GM18526 (cell line): ENCODE results near the gene EIF2AK2.

Experiments
- POLR2A ChIP-seq: IDR thresholded peaks from 3 replicates; pipeline ENCODE4 v1.6.1; 2011; ENCODE audit not compliant: insufficient read length; ENCODE audit errors: extremely low read depth

The EIF2AK2 gene

GRCh38 chr2:37181726-37182684 is 25.2 kb upstream of the EIF2AK2 start:
- no peak for TF ChIP-seq POLR2A

- no peak for TF ChIP-seq POLR2A
Observed at GRCh38 chr2:37180640-37181039, 23.9 kb upstream of the EIF2AK2 start.

GRCh38 chr2:37180006-37180639 is 23.3 kb upstream of the EIF2AK2 start:
- no peak for TF ChIP-seq POLR2A

- no peak for TF ChIP-seq POLR2A
Observed at GRCh38 chr2:37173741-37174140, 17.0 kb upstream of the EIF2AK2 start.

GRCh38 chr2:37171624-37171950 is 14.8 kb upstream of the EIF2AK2 start:
- TF ChIP-seq POLR2A: no peak

GRCh38 chr2:37168217-37168981 is 11.6 kb upstream of the EIF2AK2 start:
- no peak for TF ChIP-seq POLR2A

- TF ChIP-seq POLR2A: no peak
Observed at GRCh38 chr2:37167636-37168180, 10.9 kb upstream of the EIF2AK2 start.

GRCh38 chr2:37164757-37165156 is 8.0 kb upstream of the EIF2AK2 start:
- no peak for TF ChIP-seq POLR2A

GRCh38 chr2:37156071-37156856 is 516 bp downstream of the EIF2AK2 start:
- no peak for TF ChIP-seq POLR2A

GRCh38 chr2:37154785-37155184 is 2.0 kb downstream of the EIF2AK2 start:
- no peak for TF ChIP-seq POLR2A

GRCh38 chr2:37153224-37153623 is 3.6 kb downstream of the EIF2AK2 start:
- no peak for TF ChIP-seq POLR2A

GRCh38 chr2:37149626-37150322 is 7.0 kb downstream of the EIF2AK2 start:
- no peak for TF ChIP-seq POLR2A

- TF ChIP-seq POLR2A: no peak
Observed at GRCh38 chr2:37148325-37148724, 8.5 kb downstream of the EIF2AK2 start.

- TF ChIP-seq POLR2A: no peak
Observed at GRCh38 chr2:37146062-37146461, 10.7 kb downstream of the EIF2AK2 start.

- no peak for TF ChIP-seq POLR2A
Observed at GRCh38 chr2:37143974-37144373, 12.8 kb downstream of the EIF2AK2 start.

GRCh38 chr2:37142546-37142945 is 14.2 kb downstream of the EIF2AK2 start:
- no peak for TF ChIP-seq POLR2A
